Hepatocyte (in vitro differentiated cells): ENCODE results near the gene INIP.

ENCODE experiments used
- EZH2 ChIP-seq: fragments of 200-600 bp; sonication (generic); IDR thresholded peaks from 2 replicates; pipeline ENCODE4 v1.6.1; 2016; ENCODE audit warnings: antibody characterized with exemption, mild to moderate bottlenecking, borderline replicate concordance
- TF ChIP-seq, protein P1 (sequence below): fragments of 200-600 bp; sonication (generic); IDR thresholded peaks from 2 replicates; pipeline ENCODE4 v1.5.1; 2016; ENCODE audit warnings: antibody characterized with exemption, mild to moderate bottlenecking; ENCODE audit not compliant: poor library complexity

DNA sequence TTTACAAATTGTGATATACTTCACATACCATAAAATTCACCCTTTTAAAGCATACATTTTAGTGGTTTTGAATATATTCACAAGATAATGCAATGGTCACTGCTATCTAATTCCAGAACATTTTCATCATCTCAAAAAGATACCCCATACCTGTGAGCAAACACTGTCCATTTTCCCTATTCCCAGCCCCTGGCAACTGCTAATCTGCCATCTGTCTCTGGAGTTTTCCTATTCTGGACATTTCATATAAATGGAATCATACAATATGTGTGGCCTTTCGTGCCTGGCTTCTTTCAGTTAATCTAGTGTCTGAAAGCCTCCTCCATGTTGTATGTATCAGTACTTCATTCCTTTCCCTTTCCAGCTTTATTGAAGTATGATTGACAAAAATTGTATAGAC, 47.4 kb upstream of the INIP start:
- TF ChIP-seq EZH2: no peak
- TF ChIP-seq, protein P1, sequence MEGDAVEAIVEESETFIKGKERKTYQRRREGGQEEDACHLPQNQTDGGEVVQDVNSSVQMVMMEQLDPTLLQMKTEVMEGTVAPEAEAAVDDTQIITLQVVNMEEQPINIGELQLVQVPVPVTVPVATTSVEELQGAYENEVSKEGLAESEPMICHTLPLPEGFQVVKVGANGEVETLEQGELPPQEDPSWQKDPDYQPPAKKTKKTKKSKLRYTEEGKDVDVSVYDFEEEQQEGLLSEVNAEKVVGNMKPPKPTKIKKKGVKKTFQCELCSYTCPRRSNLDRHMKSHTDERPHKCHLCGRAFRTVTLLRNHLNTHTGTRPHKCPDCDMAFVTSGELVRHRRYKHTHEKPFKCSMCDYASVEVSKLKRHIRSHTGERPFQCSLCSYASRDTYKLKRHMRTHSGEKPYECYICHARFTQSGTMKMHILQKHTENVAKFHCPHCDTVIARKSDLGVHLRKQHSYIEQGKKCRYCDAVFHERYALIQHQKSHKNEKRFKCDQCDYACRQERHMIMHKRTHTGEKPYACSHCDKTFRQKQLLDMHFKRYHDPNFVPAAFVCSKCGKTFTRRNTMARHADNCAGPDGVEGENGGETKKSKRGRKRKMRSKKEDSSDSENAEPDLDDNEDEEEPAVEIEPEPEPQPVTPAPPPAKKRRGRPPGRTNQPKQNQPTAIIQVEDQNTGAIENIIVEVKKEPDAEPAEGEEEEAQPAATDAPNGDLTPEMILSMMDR: no peak
